Testis (tissue), 2 donors: ENCODE measurements around the gene CD48.

Experiments
- POLR2A ChIP-seq: fragments of 450-650 bp; IDR thresholded peaks from one replicate; pipeline ENCODE4 v1.6.1; 2017; ENCODE audit warnings: antibody characterized with exemption, mild to moderate bottlenecking, moderate library complexity
- TF ChIP-seq, protein P1 (sequence below), 3 experiments: fragments of 450-650 bp in 2 of 3; fragments of 200-600 bp in 1 of 3; sonication (generic) in 1 of 3; IDR thresholded peaks; one replicate each; pipeline ENCODE4 v1.5.1; 2016 to 2019; ENCODE audit warnings: antibody characterized with exemption in 3 of 3, mild to moderate bottlenecking in 2 of 3, moderate library complexity in 1 of 3

- TF ChIP-seq, protein P1, sequence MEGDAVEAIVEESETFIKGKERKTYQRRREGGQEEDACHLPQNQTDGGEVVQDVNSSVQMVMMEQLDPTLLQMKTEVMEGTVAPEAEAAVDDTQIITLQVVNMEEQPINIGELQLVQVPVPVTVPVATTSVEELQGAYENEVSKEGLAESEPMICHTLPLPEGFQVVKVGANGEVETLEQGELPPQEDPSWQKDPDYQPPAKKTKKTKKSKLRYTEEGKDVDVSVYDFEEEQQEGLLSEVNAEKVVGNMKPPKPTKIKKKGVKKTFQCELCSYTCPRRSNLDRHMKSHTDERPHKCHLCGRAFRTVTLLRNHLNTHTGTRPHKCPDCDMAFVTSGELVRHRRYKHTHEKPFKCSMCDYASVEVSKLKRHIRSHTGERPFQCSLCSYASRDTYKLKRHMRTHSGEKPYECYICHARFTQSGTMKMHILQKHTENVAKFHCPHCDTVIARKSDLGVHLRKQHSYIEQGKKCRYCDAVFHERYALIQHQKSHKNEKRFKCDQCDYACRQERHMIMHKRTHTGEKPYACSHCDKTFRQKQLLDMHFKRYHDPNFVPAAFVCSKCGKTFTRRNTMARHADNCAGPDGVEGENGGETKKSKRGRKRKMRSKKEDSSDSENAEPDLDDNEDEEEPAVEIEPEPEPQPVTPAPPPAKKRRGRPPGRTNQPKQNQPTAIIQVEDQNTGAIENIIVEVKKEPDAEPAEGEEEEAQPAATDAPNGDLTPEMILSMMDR (IDR thresholded peaks at IDR 0.05): no peak
- TF ChIP-seq POLR2A: no peak
These were observed 28.4 kb downstream of the CD48 start for GRCh38 chr1:160682983-160683865.
